GM12878 (cell line): ENCODE results near the gene SOX30. TPM values are rescaled to one million over a fixed set of nuclear protein-coding genes. Genes with fewer than 3 reads are reported as not detected.

Experiments used
- polyA plus RNA-seq, 11 experiments: library from polyadenylated mRNA; depleted of rRNA in 4 of 11; unstranded in 6 of 11; stranded (reverse) in 5 of 11; fragments of >200 nt; fragmentation: Nextera tagmentation in 4 of 11; fragmentation: Illumina TruSeq in 1 of 11; extraction: Ambion mirVana in 4 of 11; extraction: Trizol in 1 of 11; gene quantifications; 1 replicate in 1 of 11; 2 replicates in 10 of 11; pipeline versions ENCODE4 v1.2.1 to v1.2.3, GENCODE V29; 2011 to 2016; ENCODE audit warnings: inconsistent platforms in 2 of 11, missing spikeins in 2 of 11, low read depth in 1 of 11
- small RNA-seq: library from RNA; depleted of rRNA; stranded (forward); fragments of <200 nt; gene quantifications from one replicate; pipeline ENCODE3, GENCODE V24; 2014
- total RNA-seq, 4 experiments: library from RNA; depleted of rRNA in 3 of 4; stranded (reverse); fragments of >200 nt in 3 of 4; fragmentation: Illumina TruSeq in 1 of 4; extraction: Trizol in 1 of 4; gene quantifications; 2 replicates each; pipeline versions ENCODE4 v1.2.1 to v1.2.3, GENCODE V29; 2013 to 2021

Gene SOX30
- total and polyA plus RNA-seq, 10 of the 15 experiments (the other 5 are each of a cell fraction or from before 2014, with no cell fraction given) = 0.06 to 0.32 (median 0.10) TPM; not detected in 2

Small RNA genes within 50 kb of the gene (small RNA-seq; reads per million reads assigned to genes)
- gene RNU6-390P = not detected

Other genes with a start within 250 kb of the SOX30 start
- gene NIPAL4, start 192.2 kb downstream of the SOX30 start, total RNA-seq (2014; rRNA removed) = 6.6 and 7.3 TPM in 2 replicates
- 3.9 and 4.1 TPM in 2 replicates for gene NIPAL4, start 192.2 kb downstream of the SOX30 start, total RNA-seq (2014; rRNA removed; fragmentation: Illumina TruSeq; extraction: Trizol)
- 9.7 and 10.5 TPM in 2 replicates for gene NIPAL4, start 192.2 kb downstream of the SOX30 start, total RNA-seq (2021)
- gene NIPAL4, start 192.2 kb downstream of the SOX30 start, polyA plus RNA-seq (2011; rRNA removed) = 0.03 and 0.11 TPM in 2 replicates
- gene NIPAL4, start 192.2 kb downstream of the SOX30 start, polyA plus RNA-seq (2014; fragmentation: Illumina TruSeq; extraction: Trizol) = 10.3 and 12.5 TPM in 2 replicates
- 1 to 10 TPM; 3.3 to 5.2 TPM for gene NIPAL4, start 192.2 kb downstream of the SOX30 start, polyA plus RNA-seq (2014; fragmentation: Nextera tagmentation; extraction: Ambion mirVana)
- 4.5 and 4.8 TPM in 2 replicates for gene NIPAL4, start 192.2 kb downstream of the SOX30 start, polyA plus RNA-seq (2014; rRNA removed)
- gene NIPAL4, start 192.2 kb downstream of the SOX30 start, polyA plus RNA-seq (2016; fragmentation: Nextera tagmentation; extraction: Ambion mirVana) = 10 to 100 TPM; 12.8 to 15.5 TPM
- 47.0 and 50.9 TPM in 2 replicates for gene ADAM19, start 76.7 kb downstream of the SOX30 start, total RNA-seq (2014; rRNA removed)
- 33.5 and 37.1 TPM in 2 replicates for gene ADAM19, start 76.7 kb downstream of the SOX30 start, total RNA-seq (2014; rRNA removed; fragmentation: Illumina TruSeq; extraction: Trizol)
- gene ADAM19, start 76.7 kb downstream of the SOX30 start, total RNA-seq (2021) = 87.3 and 92.8 TPM in 2 replicates
- 19.3 and 26.1 TPM in 2 replicates for gene ADAM19, start 76.7 kb downstream of the SOX30 start, polyA plus RNA-seq (2011; rRNA removed)
- 40.6 and 48.5 TPM in 2 replicates for gene ADAM19, start 76.7 kb downstream of the SOX30 start, polyA plus RNA-seq (2014; fragmentation: Illumina TruSeq; extraction: Trizol)
- 10 to 100 TPM; 16.0 to 24.4 TPM for gene ADAM19, start 76.7 kb downstream of the SOX30 start, polyA plus RNA-seq (2014; fragmentation: Nextera tagmentation; extraction: Ambion mirVana)
- gene ADAM19, start 76.7 kb downstream of the SOX30 start, polyA plus RNA-seq (2014; rRNA removed) = 40.9 and 43.0 TPM in 2 replicates
- 10 to 100 TPM; 52.4 to 59.3 TPM for gene ADAM19, start 76.7 kb downstream of the SOX30 start, polyA plus RNA-seq (2016; fragmentation: Nextera tagmentation; extraction: Ambion mirVana)
- not detected in 2 replicates for gene C5orf52, start 19.1 kb upstream of the SOX30 start, total RNA-seq (2014; rRNA removed)
- gene C5orf52, start 19.1 kb upstream of the SOX30 start, total RNA-seq (2014; rRNA removed; fragmentation: Illumina TruSeq; extraction: Trizol) = not detected in 2 replicates
- gene C5orf52, start 19.1 kb upstream of the SOX30 start, total RNA-seq (2021) = not detected in 2 replicates
- gene C5orf52, start 19.1 kb upstream of the SOX30 start, polyA plus RNA-seq (2011; rRNA removed) = not detected in 2 replicates
- not detected in 2 replicates for gene C5orf52, start 19.1 kb upstream of the SOX30 start, polyA plus RNA-seq (2014; fragmentation: Illumina TruSeq; extraction: Trizol)
- gene C5orf52, start 19.1 kb upstream of the SOX30 start, polyA plus RNA-seq (2014; fragmentation: Nextera tagmentation; extraction: Ambion mirVana) = not detected
- not detected in 2 replicates for gene C5orf52, start 19.1 kb upstream of the SOX30 start, polyA plus RNA-seq (2014; rRNA removed)
- gene C5orf52, start 19.1 kb upstream of the SOX30 start, polyA plus RNA-seq (2016; fragmentation: Nextera tagmentation; extraction: Ambion mirVana) = not detected
- gene THG1L, start 79.0 kb upstream of the SOX30 start, total RNA-seq (2014; rRNA removed) = 26.2 and 36.5 TPM in 2 replicates
- gene THG1L, start 79.0 kb upstream of the SOX30 start, total RNA-seq (2014; rRNA removed; fragmentation: Illumina TruSeq; extraction: Trizol) = 38.6 and 40.7 TPM in 2 replicates
- gene THG1L, start 79.0 kb upstream of the SOX30 start, total RNA-seq (2021) = 24.8 and 26.5 TPM in 2 replicates
- 54.8 and 55.7 TPM in 2 replicates for gene THG1L, start 79.0 kb upstream of the SOX30 start, polyA plus RNA-seq (2011; rRNA removed)
- gene THG1L, start 79.0 kb upstream of the SOX30 start, polyA plus RNA-seq (2014; fragmentation: Illumina TruSeq; extraction: Trizol) = 32.8 and 33.5 TPM in 2 replicates
- 10 to 100 TPM; 37.2 to 58.0 TPM for gene THG1L, start 79.0 kb upstream of the SOX30 start, polyA plus RNA-seq (2014; fragmentation: Nextera tagmentation; extraction: Ambion mirVana)
- 34.0 and 35.4 TPM in 2 replicates for gene THG1L, start 79.0 kb upstream of the SOX30 start, polyA plus RNA-seq (2014; rRNA removed)
- 10 to 100 TPM; 25.5 to 26.9 TPM for gene THG1L, start 79.0 kb upstream of the SOX30 start, polyA plus RNA-seq (2016; fragmentation: Nextera tagmentation; extraction: Ambion mirVana)
- gene LSM11, start 91.3 kb upstream of the SOX30 start, total RNA-seq (2014; rRNA removed) = 5.5 and 6.9 TPM in 2 replicates
- 5.3 and 6.0 TPM in 2 replicates for gene LSM11, start 91.3 kb upstream of the SOX30 start, total RNA-seq (2014; rRNA removed; fragmentation: Illumina TruSeq; extraction: Trizol)
- 6.0 TPM in 2 replicates for gene LSM11, start 91.3 kb upstream of the SOX30 start, total RNA-seq (2021)
- gene LSM11, start 91.3 kb upstream of the SOX30 start, polyA plus RNA-seq (2011; rRNA removed) = 8.5 and 11.2 TPM in 2 replicates
- 4.9 and 6.0 TPM in 2 replicates for gene LSM11, start 91.3 kb upstream of the SOX30 start, polyA plus RNA-seq (2014; fragmentation: Illumina TruSeq; extraction: Trizol)
- gene LSM11, start 91.3 kb upstream of the SOX30 start, polyA plus RNA-seq (2014; fragmentation: Nextera tagmentation; extraction: Ambion mirVana) = 1 to 10 TPM; 1.5 to 2.1 TPM
- 3.5 and 3.8 TPM in 2 replicates for gene LSM11, start 91.3 kb upstream of the SOX30 start, polyA plus RNA-seq (2014; rRNA removed)
- 1 to 10 TPM in 1 of 2 experiments, under 1 TPM in 1; 0.71 to 1.5 TPM for gene LSM11, start 91.3 kb upstream of the SOX30 start, polyA plus RNA-seq (2016; fragmentation: Nextera tagmentation; extraction: Ambion mirVana)
- 94.9 and 113 TPM in 2 replicates for gene CLINT1, start 206.7 kb upstream of the SOX30 start, total RNA-seq (2014; rRNA removed)
- gene CLINT1, start 206.7 kb upstream of the SOX30 start, total RNA-seq (2014; rRNA removed; fragmentation: Illumina TruSeq; extraction: Trizol) = 78.0 and 79.3 TPM in 2 replicates
- 78.6 and 96.7 TPM in 2 replicates for gene CLINT1, start 206.7 kb upstream of the SOX30 start, total RNA-seq (2021)
- 118 and 126 TPM in 2 replicates for gene CLINT1, start 206.7 kb upstream of the SOX30 start, polyA plus RNA-seq (2011; rRNA removed)
- 136 and 150 TPM in 2 replicates for gene CLINT1, start 206.7 kb upstream of the SOX30 start, polyA plus RNA-seq (2014; fragmentation: Illumina TruSeq; extraction: Trizol)
- 10 to 100 TPM; 30.0 to 40.2 TPM for gene CLINT1, start 206.7 kb upstream of the SOX30 start, polyA plus RNA-seq (2014; fragmentation: Nextera tagmentation; extraction: Ambion mirVana)
- gene CLINT1, start 206.7 kb upstream of the SOX30 start, polyA plus RNA-seq (2014; rRNA removed) = 100 and 102 TPM in 2 replicates
- gene CLINT1, start 206.7 kb upstream of the SOX30 start, polyA plus RNA-seq (2016; fragmentation: Nextera tagmentation; extraction: Ambion mirVana) = 100 to 1,000 TPM; 111 to 118 TPM